ENCODE data around the gene ANKRD13D.
A peak's percentile ranks its signal among the peaks of the same experiment; 100 is the strongest.

ANKRD13D gene

GRCh38 chr11:67289226-67289650 is at the start of gene ANKRD13D:
Gene ANKRD13D, plus strand, starts transcription at chr11:67289303. Its CDS starts 158 bp downstream, at chr11:67289461.
- no peak for DNase-seq (ENCODE audit: low spot score)

- DNase-seq (ENCODE audit: low spot score) = peak; percentile 94
These were observed 49.1 kb upstream of the ANKRD13D start for GRCh38 chr11:67239783-67240575.

- no peak for DNase-seq (ENCODE audit: low spot score)
These were observed 48.3 kb upstream of the ANKRD13D start for GRCh38 chr11:67240576-67241389.

GRCh38 chr11:67242548-67242947 is 46.6 kb upstream of the ANKRD13D start:
- no peak for DNase-seq (ENCODE audit: low spot score)

GRCh38 chr11:67243051-67243450 is 46.1 kb upstream of the ANKRD13D start:
- DNase-seq (ENCODE audit: low spot score) = no peak

GRCh38 chr11:67245046-67245445 is 44.1 kb upstream of the ANKRD13D start:
- DNase-seq (ENCODE audit: low spot score) = no peak

GRCh38 chr11:67247946-67248550 is 41.1 kb upstream of the ANKRD13D start:
- no peak for DNase-seq (ENCODE audit: low spot score)

- peak; percentile 45 for DNase-seq (ENCODE audit: low spot score)
These were observed 40.5 kb upstream of the ANKRD13D start for GRCh38 chr11:67248653-67249052.

GRCh38 chr11:67250059-67251043 is 38.8 kb upstream of the ANKRD13D start:
- DNase-seq (ENCODE audit: low spot score) = no peak

- no peak for DNase-seq (ENCODE audit: low spot score)
These were observed 37.3 kb upstream of the ANKRD13D start for GRCh38 chr11:67251841-67252240.

GRCh38 chr11:67252831-67253239 is 36.3 kb upstream of the ANKRD13D start:
- peak; percentile 49 for DNase-seq (ENCODE audit: low spot score)

- DNase-seq (ENCODE audit: low spot score) = no peak
These were observed 35.1 kb upstream of the ANKRD13D start for GRCh38 chr11:67253872-67254624.

- DNase-seq (ENCODE audit: low spot score) = no peak
These were observed 34.3 kb upstream of the ANKRD13D start for GRCh38 chr11:67254798-67255197.

- no peak for DNase-seq (ENCODE audit: low spot score)
These were observed 33.8 kb upstream of the ANKRD13D start for GRCh38 chr11:67255353-67255752.

- DNase-seq (ENCODE audit: low spot score) = no peak
These were observed 33.2 kb upstream of the ANKRD13D start for GRCh38 chr11:67255864-67256263.

GRCh38 chr11:67256477-67257135 is 32.5 kb upstream of the ANKRD13D start:
- no peak for DNase-seq (ENCODE audit: low spot score)

GRCh38 chr11:67260406-67260805 is 28.7 kb upstream of the ANKRD13D start:
- no peak for DNase-seq (ENCODE audit: low spot score)

GRCh38 chr11:67260885-67261639 is 28.0 kb upstream of the ANKRD13D start:
- DNase-seq (ENCODE audit: low spot score) = peak; percentile 89

- no peak for DNase-seq (ENCODE audit: low spot score)
These were observed 27.5 kb upstream of the ANKRD13D start for GRCh38 chr11:67261640-67261945.

Measured in iPS-NIHi11 (cell line).